D721Med (cell line): ENCODE results near the gene ABCA12.

Experiments
- DNase-seq: peaks from one replicate; pipeline ENCODE4 v3.0.0; 2011; ENCODE audit warnings: low spot score; ENCODE audit not compliant: insufficient read length
- FAIRE-seq: peaks from 2 replicates; lab custom pipeline; 2011; peaks lifted over from hg19 to GRCh38; lab: Jason Lieb, UNC
- TF ChIP-seq, protein P1 (sequence below): IDR thresholded peaks from 2 replicates; pipeline ENCODE4 v1.5.1; 2012; ENCODE audit warnings: mild to moderate bottlenecking, control low read depth; ENCODE audit not compliant: insufficient read depth; ENCODE audit errors: missing control alignments

The ABCA12 gene

DNA sequence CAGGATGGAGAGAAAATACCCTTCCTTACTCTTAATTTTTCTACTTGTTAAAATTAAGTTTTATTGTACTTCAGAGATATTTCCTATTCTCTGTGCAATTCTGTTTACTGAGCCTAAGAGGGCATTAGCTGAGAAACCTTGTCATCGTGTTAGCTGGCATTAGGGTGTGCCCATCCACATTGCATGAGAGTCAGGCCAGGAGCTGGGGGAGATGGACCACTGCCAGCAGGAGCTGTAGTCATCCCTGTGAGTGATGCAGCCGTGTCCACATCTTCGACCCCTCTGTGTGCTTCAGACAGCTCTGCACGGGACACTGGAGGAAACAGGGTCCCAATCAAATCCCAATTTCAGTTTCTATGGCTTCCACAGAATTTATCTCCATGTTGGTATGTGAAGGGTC is 34.2 kb downstream of the ABCA12 start:
- no peak for DNase-seq
- no peak for FAIRE-seq
- TF ChIP-seq, protein P1, sequence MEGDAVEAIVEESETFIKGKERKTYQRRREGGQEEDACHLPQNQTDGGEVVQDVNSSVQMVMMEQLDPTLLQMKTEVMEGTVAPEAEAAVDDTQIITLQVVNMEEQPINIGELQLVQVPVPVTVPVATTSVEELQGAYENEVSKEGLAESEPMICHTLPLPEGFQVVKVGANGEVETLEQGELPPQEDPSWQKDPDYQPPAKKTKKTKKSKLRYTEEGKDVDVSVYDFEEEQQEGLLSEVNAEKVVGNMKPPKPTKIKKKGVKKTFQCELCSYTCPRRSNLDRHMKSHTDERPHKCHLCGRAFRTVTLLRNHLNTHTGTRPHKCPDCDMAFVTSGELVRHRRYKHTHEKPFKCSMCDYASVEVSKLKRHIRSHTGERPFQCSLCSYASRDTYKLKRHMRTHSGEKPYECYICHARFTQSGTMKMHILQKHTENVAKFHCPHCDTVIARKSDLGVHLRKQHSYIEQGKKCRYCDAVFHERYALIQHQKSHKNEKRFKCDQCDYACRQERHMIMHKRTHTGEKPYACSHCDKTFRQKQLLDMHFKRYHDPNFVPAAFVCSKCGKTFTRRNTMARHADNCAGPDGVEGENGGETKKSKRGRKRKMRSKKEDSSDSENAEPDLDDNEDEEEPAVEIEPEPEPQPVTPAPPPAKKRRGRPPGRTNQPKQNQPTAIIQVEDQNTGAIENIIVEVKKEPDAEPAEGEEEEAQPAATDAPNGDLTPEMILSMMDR: no peak

DNA sequence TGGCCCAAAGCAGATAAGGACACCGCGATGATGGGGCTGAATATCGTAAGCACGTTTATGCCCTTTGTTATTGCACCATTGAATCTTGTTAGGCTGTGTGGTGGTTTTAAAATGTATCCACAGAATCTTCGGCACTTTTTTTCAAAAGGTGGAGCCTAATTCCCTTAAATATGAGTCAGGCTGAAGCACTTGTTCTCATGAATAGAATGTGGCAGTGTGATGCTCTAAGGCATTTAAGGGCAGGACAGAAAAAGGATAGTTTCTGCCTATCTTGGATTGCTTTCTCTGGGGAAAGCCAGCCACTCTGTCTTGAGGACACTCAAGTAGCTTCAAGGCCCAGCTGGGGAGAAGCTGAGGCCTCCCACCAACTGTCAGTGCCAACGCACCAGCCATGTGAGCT is 39.6 kb downstream of the ABCA12 start:
- no peak for FAIRE-seq
- TF ChIP-seq, protein P1: no peak

GRCh38 chr2:215084080-215084479 is 54.3 kb downstream of the ABCA12 start:
- FAIRE-seq: no peak
- no peak for DNase-seq
- TF ChIP-seq, protein P1: no peak

More for the DNA sequence above, 39.6 kb downstream of the ABCA12 start:
- DNase-seq: no peak

GRCh38 chr2:215083146-215083545 is 55.3 kb downstream of the ABCA12 start:
- TF ChIP-seq, protein P1: no peak
- FAIRE-seq: no peak
- no peak for DNase-seq

DNA sequence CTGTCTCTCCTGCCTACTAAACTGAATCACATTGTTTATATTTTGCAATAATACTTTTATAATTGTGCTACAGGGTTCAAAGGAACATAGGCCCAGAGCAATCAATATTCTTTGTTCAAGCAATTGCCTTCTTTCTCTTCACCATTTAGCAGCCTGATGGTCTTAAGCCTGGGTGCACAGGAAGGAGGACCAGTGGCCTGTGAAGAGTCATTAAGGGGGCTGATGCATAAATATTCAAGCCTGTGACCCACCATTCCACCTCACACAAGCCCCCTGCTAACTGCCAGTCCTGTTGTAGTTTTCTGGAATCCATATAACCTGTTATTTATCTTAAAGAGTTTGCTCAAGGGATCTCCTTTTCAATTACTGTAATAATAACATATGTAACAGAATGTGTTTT is 56.0 kb downstream of the ABCA12 start:
- DNase-seq (no peak), FAIRE-seq (no peak)
- TF ChIP-seq, protein P1: no peak

DNA sequence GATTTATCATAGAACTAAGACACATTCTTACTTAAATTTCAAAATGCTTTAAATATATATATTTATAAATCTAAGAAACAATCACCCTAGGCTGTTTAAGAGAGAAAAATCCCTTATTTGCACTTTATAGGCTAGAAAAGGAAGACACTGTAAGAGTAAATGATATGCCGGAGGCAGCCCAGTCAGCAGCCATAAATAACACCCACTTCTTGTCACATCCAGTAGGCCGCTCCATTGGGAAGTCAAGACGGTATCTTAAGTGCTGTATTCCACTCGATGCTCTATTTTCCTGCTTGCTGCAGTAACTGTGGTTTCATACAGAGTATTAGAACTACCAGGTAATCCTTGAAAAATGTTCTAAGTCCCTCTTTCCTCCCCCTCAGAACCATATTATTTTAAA is 57.9 kb downstream of the ABCA12 start:
- TF ChIP-seq, protein P1: no peak
- FAIRE-seq: no peak
- no peak for DNase-seq

DNA sequence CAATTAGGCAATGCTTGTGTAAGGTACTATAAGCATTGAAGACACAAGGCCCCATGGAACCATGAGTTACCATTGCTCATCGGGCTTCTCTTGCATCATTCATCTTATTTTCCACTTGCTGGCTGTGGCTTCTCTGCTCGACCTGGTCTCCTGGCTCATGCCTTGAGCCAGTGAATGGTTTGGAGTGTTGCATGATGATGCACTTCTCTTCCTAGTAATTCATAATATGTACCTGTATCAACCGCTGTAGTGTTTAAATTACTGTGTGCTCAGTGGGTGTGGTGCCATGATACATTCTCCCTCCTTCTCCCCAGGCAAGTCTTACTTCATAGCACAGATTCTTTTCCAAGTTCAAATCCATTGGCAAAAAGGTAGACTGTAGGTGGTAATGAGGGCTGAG is 66.8 kb downstream of the ABCA12 start:
- no peak for FAIRE-seq
- DNase-seq: no peak
- TF ChIP-seq, protein P1: no peak
